Hematopoietic multipotent progenitor cell treated with erythropoietin and hydrocortisone succinate and interleukin-3 and kit ligand, for 8 days (in vitro differentiated cells): ENCODE data around the gene SPARCL1.
A peak's percentile ranks its signal among the peaks of the same experiment; 100 is the strongest.
"Not testable (repeated sequence)": the region's sequence is repeated elsewhere in the genome, so short reads cannot be mapped to it uniquely, and the experiment has no call there.

Source experiments
- DNase-seq: peaks from one replicate; pipeline ENCODE4 v3.0.0-alpha.2; 2015

The SPARCL1 gene

GRCh38 chr4:87499403-87500091 lies 29.6 kb downstream of the SPARCL1 start:
- DNase-seq, result no peak

DNA sequence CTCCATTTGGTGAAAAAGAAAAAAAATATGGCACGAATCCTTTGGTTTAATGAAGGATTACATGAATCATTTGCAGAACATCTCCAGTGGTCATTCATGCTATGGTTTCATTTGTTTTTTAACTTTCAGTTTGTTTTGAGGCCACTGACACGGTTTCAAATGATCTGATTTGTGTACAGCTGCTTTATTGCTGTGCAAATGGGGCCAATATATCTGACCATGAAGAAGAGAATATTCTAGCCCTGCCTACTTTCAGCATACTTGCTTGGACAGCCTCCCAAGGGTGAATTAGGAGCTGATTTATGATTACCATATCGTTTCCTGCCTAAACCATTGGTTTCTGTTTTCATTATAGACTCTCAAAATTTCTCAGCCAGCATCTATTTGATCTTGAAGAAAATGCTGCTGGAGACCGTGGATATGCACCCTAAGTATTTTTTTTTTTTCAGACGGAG lies 30.7 kb downstream of the SPARCL1 start:
- DNase-seq, result no peak

- no peak for DNase-seq
Measured at GRCh38 chr4:87497578-87497977, 31.6 kb downstream of the SPARCL1 start.

GRCh38 chr4:87497159-87497558 lies 32.0 kb downstream of the SPARCL1 start:
- DNase-seq, result peak; percentile 26

GRCh38 chr4:87493115-87493514 lies 36.1 kb downstream of the SPARCL1 start:
- no peak for DNase-seq

- not testable (repeated sequence) for DNase-seq
Measured at GRCh38 chr4:87491851-87492250, 37.3 kb downstream of the SPARCL1 start.

- DNase-seq, result no peak
Measured at GRCh38 chr4:87491436-87491835, 37.7 kb downstream of the SPARCL1 start.

- DNase-seq, result no peak
Measured at GRCh38 chr4:87490664-87491369, 38.4 kb downstream of the SPARCL1 start.

DNA sequence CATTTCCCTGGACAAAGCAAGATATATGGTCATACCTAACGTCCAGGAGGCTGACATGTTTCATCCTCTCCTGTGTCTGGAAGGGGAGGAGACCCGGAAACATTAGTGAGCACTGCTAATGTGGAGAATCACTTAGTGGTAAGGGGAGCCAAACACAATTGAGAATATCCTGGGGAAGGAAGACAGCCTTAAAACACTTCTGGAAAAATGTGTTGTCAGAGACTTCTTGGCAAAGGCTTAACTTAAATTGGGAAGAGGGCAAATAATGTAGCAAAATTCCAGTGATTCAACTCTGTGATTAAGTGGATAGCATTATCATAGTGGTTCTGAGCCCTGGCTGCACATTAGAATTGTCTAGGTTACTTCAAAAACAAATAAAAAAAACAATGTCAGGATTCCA lies 39.5 kb downstream of the SPARCL1 start:
- no peak for DNase-seq

DNA sequence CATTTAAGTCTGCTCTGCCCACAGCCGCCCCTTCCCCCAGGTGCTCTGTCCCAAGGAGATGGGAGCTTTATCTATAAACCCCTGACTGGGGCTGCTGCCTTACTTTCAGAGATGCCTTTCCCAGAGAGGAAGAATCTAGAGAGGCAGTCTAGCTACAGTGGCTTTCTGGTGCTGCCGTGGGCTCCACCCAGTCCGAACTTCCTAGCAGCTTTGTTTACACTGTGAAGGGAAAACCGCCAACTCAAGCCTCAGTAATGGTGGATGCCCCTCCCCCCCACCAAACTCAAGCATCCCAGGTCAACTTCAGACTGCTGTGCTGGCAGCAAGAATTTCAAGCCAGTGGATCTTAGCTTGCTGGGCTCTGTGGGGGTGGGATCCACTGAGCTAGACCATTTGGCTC lies 40.5 kb downstream of the SPARCL1 start:
- DNase-seq, result not testable (repeated sequence)

GRCh38 chr4:87483247-87483646 lies 45.9 kb downstream of the SPARCL1 start:
- not testable (repeated sequence) for DNase-seq

DNA sequence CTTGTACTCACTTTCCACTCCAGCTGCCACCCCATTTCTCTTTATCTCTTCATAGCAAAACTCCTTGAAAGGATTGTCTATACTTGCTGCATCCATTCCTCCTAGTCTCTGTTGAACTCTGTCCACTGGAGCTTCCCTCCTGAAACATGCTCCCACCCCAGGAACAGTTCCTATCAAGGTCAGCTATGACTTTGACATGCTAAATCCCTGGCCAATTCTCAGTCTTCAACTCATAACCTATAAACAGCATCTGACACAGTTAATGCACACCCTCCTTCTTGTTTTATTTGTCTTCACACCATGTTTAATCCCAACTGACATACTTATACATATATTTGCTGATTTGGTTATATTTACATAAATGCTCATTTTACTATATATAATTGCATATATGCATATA lies 47.8 kb downstream of the SPARCL1 start:
- DNase-seq, result no peak

DNA sequence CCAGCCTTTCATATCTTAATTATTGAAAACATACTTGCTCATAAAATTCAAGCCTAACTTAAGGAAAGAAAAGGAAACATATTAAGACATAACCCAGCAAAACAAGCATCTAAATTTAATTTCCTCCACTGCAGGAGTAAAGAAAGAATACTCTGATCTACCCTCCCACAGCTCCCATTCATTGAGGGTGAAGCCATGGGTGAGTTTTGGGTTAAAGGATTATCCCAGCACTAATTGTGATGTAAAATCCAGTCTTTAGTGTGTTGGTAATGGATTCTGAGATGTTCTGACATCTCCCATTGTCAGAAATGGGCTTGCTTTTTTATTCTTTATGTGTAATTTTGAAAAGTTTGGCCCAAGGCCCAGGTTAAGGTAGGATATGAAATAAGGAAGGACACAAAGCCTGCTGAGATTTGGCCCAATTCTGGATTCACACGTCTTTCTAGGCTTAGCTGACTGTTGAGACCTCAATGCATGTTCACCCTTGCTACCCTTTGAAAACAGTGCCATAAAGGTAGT lies 50.4 kb downstream of the SPARCL1 start:
- DNase-seq, result no peak

GRCh38 chr4:87476934-87477333 lies 52.2 kb downstream of the SPARCL1 start:
- DNase-seq, result no peak

DNA sequence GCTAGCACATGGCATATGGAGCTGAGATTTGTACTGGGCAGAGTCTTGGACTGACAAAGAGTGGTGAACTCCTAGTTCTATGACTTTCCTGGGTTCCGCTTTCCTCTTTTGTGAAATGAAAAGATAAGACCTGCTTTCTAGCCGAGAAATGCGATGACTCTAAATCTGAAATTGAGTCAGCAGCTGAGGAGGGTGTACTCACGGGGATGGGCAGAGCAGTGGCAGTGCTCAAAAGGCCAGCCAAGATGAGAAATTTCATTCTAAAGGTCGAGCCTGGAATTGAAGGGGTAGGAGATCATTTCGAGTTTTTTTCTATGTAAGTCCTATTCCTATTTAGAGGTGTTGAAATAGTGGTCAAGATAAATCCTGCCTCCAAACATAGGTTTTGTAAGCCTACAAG lies 59.8 kb downstream of the SPARCL1 start:
- DNase-seq, result no peak

- DNase-seq, result peak; percentile 67
Measured at GRCh38 chr4:87465739-87466366, 63.3 kb downstream of the SPARCL1 start.

DNA sequence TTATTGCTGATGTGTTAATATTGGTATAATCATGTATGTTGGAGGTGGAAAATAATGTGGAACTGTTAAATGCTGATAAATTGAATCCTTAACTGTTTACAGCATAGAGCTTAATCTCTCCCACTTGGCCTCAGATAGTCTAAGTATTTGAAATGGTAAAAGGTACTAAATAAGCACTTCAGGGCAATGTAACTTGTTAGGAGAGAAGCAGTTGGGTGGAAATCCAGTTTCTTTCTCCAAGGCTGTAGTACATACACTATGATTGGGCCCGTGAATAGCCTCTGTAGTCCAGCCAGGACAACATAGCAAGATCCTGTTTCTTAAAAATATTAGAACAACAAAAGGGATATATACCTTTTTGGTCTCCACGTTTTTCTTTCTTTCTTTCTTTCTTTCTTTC lies 67.1 kb downstream of the SPARCL1 start:
- DNase-seq, result no peak

DNA sequence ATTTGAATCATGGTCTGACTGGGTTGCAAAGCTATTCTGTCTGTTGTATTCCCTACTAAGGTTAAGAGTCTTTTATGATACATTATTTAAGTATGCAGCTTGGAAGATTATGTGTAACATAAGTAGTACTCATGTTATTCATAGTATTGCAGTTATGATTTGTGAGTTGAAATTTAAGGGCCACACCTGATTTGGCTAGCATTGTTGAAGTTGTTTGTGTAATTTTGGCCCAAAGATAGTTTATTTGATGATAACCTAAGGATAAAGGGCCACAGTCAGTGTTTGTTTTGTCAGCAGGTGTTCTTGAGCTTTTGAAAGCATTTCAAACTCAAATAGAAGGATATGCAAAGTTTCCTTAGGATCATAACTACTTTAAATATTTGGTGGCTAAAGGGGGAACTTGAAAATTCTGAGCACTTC lies 67.9 kb downstream of the SPARCL1 start:
- no peak for DNase-seq

DNA sequence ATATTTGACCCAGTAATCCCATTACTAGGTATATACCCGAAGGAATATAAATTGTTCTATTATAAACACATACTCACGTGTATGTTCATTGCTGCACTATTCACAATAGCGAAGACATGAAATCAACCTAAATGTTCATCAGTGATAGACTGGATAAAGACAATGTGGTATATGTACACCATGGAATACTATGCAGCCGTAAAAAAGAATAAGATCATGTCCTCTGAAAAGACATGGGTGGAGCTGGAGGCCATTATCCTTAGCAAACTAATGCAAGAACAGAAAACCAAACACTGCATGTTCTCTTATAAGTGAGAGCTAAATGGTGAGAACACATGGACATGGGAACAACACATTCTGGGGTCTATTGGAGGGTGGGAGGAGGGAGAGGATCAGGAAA lies 70.3 kb downstream of the SPARCL1 start:
- DNase-seq, result no peak

GRCh38 chr4:87451537-87451936 lies 77.6 kb downstream of the SPARCL1 start:
- DNase-seq, result no peak

GRCh38 chr4:87446375-87446774 lies 82.8 kb downstream of the SPARCL1 start:
- not testable (repeated sequence) for DNase-seq

DNA sequence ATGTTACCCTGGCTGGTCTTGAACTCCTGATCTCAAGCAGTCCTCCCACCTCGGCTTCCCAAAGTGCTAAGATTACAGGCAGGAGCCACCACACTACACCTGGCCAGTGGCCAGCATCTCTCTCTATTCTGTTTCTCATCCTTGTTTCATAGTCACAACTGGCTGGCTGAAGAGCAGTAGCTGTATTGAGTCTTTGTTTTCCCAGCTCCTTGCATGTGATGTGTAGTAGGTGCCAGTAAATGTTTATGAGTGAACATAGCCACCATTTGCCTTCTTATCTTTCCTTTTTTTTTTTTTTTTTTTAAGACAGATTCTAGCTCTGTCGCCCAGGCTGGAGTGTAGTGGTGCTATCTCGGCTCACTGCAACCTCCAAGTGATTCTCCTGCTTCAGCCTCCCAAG lies 83.2 kb downstream of the SPARCL1 start:
- DNase-seq, result no peak

DNA sequence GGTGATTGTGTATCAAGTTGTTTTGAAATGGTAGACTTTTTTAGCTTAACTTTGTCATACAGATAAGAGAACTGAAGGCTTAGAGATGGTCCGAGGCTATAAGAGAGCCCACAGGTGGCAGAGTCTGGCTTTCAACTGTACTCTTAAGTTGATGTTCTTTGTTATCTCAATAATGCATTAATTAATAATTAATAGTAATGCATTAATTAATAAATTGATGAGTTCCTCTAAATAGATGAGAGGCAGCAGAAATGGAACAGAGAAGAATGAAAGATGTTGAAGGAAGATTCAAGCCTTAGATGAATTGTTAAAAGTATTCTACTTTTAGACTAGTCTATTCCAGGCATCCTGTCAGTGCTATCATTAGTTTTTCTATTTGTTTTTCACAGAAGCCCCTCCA lies 84.4 kb downstream of the SPARCL1 start:
- DNase-seq, result no peak

- no peak for DNase-seq
Measured at GRCh38 chr4:87442889-87443288, 86.3 kb downstream of the SPARCL1 start.
